ENCODE results near the gene JUNB.

Gene JUNB

DNA sequence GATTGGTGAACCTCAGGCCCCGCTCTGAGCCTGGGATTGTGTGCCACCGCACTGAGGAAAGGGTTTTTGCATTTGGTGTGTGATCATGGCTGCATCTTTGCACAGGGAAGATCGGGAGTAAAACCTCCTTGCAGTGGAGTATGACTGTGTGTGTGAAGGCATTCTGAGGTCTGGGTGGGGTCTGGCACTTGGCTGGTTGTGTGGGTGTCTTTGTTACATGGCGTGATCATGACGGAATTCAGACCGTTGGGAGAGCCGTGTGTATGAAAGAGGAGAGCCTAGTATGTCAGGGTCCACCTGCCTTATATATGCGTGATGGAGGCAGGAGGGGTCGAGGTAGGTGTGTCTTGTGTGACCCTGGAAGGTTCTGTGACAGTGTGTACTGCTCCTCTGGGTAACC lies 40.4 kb upstream of the JUNB start:
- TF ChIP-seq EZH2phosphoT487 (IDR thresholded peaks at IDR 0.05; ENCODE audit: low read depth): no peak
- TF ChIP-seq, protein P1, sequence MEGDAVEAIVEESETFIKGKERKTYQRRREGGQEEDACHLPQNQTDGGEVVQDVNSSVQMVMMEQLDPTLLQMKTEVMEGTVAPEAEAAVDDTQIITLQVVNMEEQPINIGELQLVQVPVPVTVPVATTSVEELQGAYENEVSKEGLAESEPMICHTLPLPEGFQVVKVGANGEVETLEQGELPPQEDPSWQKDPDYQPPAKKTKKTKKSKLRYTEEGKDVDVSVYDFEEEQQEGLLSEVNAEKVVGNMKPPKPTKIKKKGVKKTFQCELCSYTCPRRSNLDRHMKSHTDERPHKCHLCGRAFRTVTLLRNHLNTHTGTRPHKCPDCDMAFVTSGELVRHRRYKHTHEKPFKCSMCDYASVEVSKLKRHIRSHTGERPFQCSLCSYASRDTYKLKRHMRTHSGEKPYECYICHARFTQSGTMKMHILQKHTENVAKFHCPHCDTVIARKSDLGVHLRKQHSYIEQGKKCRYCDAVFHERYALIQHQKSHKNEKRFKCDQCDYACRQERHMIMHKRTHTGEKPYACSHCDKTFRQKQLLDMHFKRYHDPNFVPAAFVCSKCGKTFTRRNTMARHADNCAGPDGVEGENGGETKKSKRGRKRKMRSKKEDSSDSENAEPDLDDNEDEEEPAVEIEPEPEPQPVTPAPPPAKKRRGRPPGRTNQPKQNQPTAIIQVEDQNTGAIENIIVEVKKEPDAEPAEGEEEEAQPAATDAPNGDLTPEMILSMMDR (IDR thresholded peaks at IDR 0.05; ENCODE audit: low read depth, low read length): no peak
- Histone ChIP-seq H3K4me2 (ENCODE audit: low read length) (no peak overlapping the region), H3K79me2 (ENCODE audit: low read length) (no peaks in the 10 kb centered on the region), H2AFZ (ENCODE audit: low read depth, low read length) (no peak overlapping the region; the same call in 1 of the 2 replicates), H3K4me1 (ENCODE audit: low read length) (no peaks in the 10 kb centered on the region), H3K36me3 (replicated peaks; ENCODE audit: low read depth, low read length) (peaks cover 17% of the 10 kb centered on the region), H3K4me3 (ENCODE audit: low read length) (no peak overlapping the region), H3K27ac (ENCODE audit: low read length) (no peak overlapping the region), H3K9ac (ENCODE audit: low read length) (no peak overlapping the region), H3K27me3 (ENCODE audit: low read depth, low read length) (peaks cover 32% of the 10 kb centered on the region), H3K9me3 (ENCODE audit: insufficient read depth, low read length) (no peaks in the 10 kb centered on the region), H4K20me1 (ENCODE audit: insufficient read depth, low read length) (no peaks in the 10 kb centered on the region)

- Histone ChIP-seq H3K27ac (ENCODE audit: low read length) (no peak within 1 kb of the TSS), H3K36me3 (replicated peaks; ENCODE audit: low read depth, low read length) (peaks cover 12% of the 10 kb centered on the region), H3K9ac (ENCODE audit: low read length) (no peak within 1 kb of the TSS), H3K4me3 (ENCODE audit: low read length) (no peak within 1 kb of the TSS), H4K20me1 (ENCODE audit: insufficient read depth, low read length) (no peaks in the 10 kb centered on the region), H3K79me2 (ENCODE audit: low read length) (no peaks in the 10 kb centered on the region), H3K4me1 (ENCODE audit: low read length) (no peaks in the 10 kb centered on the region), H3K4me2 (ENCODE audit: low read length) (no peak within 1 kb of the TSS), H2AFZ (ENCODE audit: low read depth, low read length) (no peak within 1 kb of the TSS; the same call in 1 of the 2 replicates), H3K9me3 (ENCODE audit: insufficient read depth, low read length) (no peaks in the 10 kb centered on the region), H3K27me3 (ENCODE audit: low read depth, low read length) (peaks cover 32% of the 10 kb centered on the region)
- no peak for TF ChIP-seq EZH2phosphoT487 (IDR thresholded peaks at IDR 0.05; ENCODE audit: low read depth)
- TF ChIP-seq, protein P1 (IDR thresholded peaks at IDR 0.05; ENCODE audit: low read depth, low read length): no peak
Observed at GRCh38 chr19:12751635-12752034, 39.7 kb upstream of the JUNB start, which contains the start of gene BEST2. Gene BEST2, plus strand, starts transcription at chr19:12751791. Its CDS starts 802 bp downstream, at chr19:12752593.

DNA sequence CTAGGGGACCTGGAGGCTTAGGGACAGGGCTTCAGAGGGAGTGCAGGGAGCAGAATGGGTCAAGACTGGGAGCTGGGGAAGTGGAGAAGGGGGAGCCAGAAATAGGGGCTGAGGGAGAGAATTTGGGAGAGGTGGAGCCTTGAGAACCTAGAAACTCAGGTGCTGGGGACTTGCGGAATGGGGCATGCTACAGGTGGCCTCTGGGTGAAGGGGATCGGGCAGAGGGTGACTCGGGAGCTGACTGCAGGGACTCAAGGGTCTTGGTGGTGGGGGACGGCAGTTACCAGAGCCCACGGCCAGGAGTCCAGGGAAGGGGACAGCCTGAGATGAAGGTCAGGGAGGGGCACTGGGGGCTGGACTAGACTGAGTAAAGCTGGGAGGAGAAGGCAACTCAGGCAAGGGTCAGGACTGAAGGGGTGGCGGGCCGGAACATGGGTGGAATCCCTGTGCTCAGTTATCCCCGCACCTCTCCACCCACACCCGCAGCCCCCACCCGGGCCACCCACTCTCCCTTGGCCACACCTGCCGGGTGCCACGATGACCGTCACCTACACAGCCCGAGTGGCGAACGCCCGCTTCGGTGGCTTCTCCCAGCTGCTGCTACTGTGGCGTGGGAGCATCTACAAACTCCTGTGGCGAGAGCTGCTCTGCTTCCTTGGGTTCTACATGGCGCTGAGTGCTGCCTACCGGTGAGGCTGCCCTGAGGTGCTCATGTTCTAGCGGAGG lies 39.1 kb upstream of the JUNB start:
- TF ChIP-seq, protein P1 (IDR thresholded peaks at IDR 0.05; ENCODE audit: low read depth, low read length): no peak
- no peak for TF ChIP-seq EZH2phosphoT487 (IDR thresholded peaks at IDR 0.05; ENCODE audit: low read depth)
- no peak overlapping the region for H2AFZ ChIP-seq (ENCODE audit: low read depth, low read length)
- H3K4me2 ChIP-seq (ENCODE audit: low read length): no peak overlapping the region
- H3K27ac ChIP-seq (ENCODE audit: low read length): no peak overlapping the region
- no peaks in the 10 kb centered on the region for H3K79me2 ChIP-seq (ENCODE audit: low read length)
- no peak overlapping the region for H3K4me3 ChIP-seq (ENCODE audit: low read length)
- no peaks in the 10 kb centered on the region for H3K9me3 ChIP-seq (ENCODE audit: insufficient read depth, low read length)
- peaks cover 9% of the 10 kb centered on the region for H3K36me3 ChIP-seq (replicated peaks; ENCODE audit: low read depth, low read length)
- H3K27me3 ChIP-seq (ENCODE audit: low read depth, low read length): peaks cover 32% of the 10 kb centered on the region
- no peaks in the 10 kb centered on the region for H4K20me1 ChIP-seq (ENCODE audit: insufficient read depth, low read length)
- H3K9ac ChIP-seq (ENCODE audit: low read length): no peak overlapping the region
- no peaks in the 10 kb centered on the region for H3K4me1 ChIP-seq (ENCODE audit: low read length)

- no peak overlapping the region for H3K4me2 ChIP-seq (ENCODE audit: low read length)
- H3K36me3 ChIP-seq (replicated peaks; ENCODE audit: low read depth, low read length): no peaks in the 10 kb centered on the region
- TF ChIP-seq, protein P1 (IDR thresholded peaks at IDR 0.05; ENCODE audit: low read depth, low read length): no peak
- no peak for TF ChIP-seq EZH2phosphoT487 (IDR thresholded peaks at IDR 0.05; ENCODE audit: low read depth)
- no peaks in the 10 kb centered on the region for H3K79me2 ChIP-seq (ENCODE audit: low read length)
- no peak overlapping the region for H3K4me3 ChIP-seq (ENCODE audit: low read length)
- H3K9ac ChIP-seq (ENCODE audit: low read length): no peak overlapping the region
- H3K4me1 ChIP-seq (ENCODE audit: low read length): no peaks in the 10 kb centered on the region
- H3K27me3 ChIP-seq (ENCODE audit: low read depth, low read length): peaks cover 32% of the 10 kb centered on the region
- no peak overlapping the region for H2AFZ ChIP-seq (ENCODE audit: low read depth, low read length)
- no peaks in the 10 kb centered on the region for H3K9me3 ChIP-seq (ENCODE audit: insufficient read depth, low read length)
- H3K27ac ChIP-seq (ENCODE audit: low read length): no peak overlapping the region
- H4K20me1 ChIP-seq (ENCODE audit: insufficient read depth, low read length): no peaks in the 10 kb centered on the region
Observed at GRCh38 chr19:12754465-12755196, 36.7 kb upstream of the JUNB start.
